K562 (cell line): ENCODE data around the gene PEX6. TPM values are rescaled to one million over a fixed set of nuclear protein-coding genes. Genes with fewer than 3 reads are reported as not detected.

Source experiments
- ATAC-seq: fragments of 200-7000 bp; cut with Tn5 transposase; 3 replicates; pipeline ENCODE4 v1.9.1; 2020; ENCODE audit warnings: moderate library complexity
- BruUV-seq: library from RNA; stranded (reverse); fragments of 400-500 nt; replicated peaks from 2 replicates; lab custom pipeline; 2021; lab: Mats Ljungman, UMichigan
- CTCF ChIA-PET: fragments of 300-600 bp; formaldehyde crosslinking; extraction: SDS; loops from one replicate; lab custom pipeline; 2021; ENCODE audit warnings: low intra/inter-chr PET ratio; lab: Yijun Ruan, JAX
- POLR2A ChIA-PET: fragments of 300-600, 350-650 bp; sonication (Branson Sonifier 250); formaldehyde crosslinking; extraction: SDS; loops from one replicate; lab custom pipeline; 2021; ENCODE audit warnings: antibody characterized with exemption, inconsistent platforms; lab: Yijun Ruan, JAX
- DNase-seq, 4 experiments: peaks; one replicate each; pipeline versions ENCODE4 v3.0.0 to v3.0.0-alpha.2; 2011 to 2018; ENCODE audit warnings: low spot score in 3 of 4, mixed read lengths in 3 of 4; ENCODE audit errors: extremely low read depth in 1 of 4
- FAIRE-seq: peaks from 2 replicates; lab custom pipeline; 2011; peaks lifted over from hg19 to GRCh38; lab: Jason Lieb, UNC
- H2AFZ ChIP-seq: 2 replicates; pipeline ENCODE4 v1.6.0; 2011; ENCODE audit warnings: low read depth, low read length, control low read depth, inconsistent platforms
- H3K27ac ChIP-seq: fragments of 200-600 bp; 3 replicates; pipeline ENCODE4 v1.8.0; 2011; ENCODE audit warnings: low read depth, mild to moderate bottlenecking, control low read depth, inconsistent platforms, low read length, moderate library complexity, mixed read lengths; ENCODE audit errors: extremely low read depth
- H3K27me3 ChIP-seq, 2 experiments: fragments of 300-600 bp in 1 of 2; 2 replicates in 1 of 2; 3 replicates in 1 of 2; pipeline versions ENCODE4 v1.6.0 to v1.8.0; 2011; ENCODE audit warnings: inconsistent platforms in 2 of 2, low read length in 2 of 2, mild to moderate bottlenecking in 1 of 2, mixed read lengths in 1 of 2, moderate library complexity in 1 of 2; ENCODE audit not compliant: control insufficient read depth in 2 of 2, insufficient read depth in 2 of 2
- H3K36me3 ChIP-seq: fragments of 300-600 bp; 3 replicates; pipeline ENCODE4 v1.8.0; 2011; ENCODE audit warnings: mild to moderate bottlenecking, low read length, inconsistent platforms; ENCODE audit not compliant: control insufficient read depth, insufficient read depth
- H3K4me1 ChIP-seq, 2 experiments: fragments of 200-600 bp in 1 of 2; replicated peaks in 1 of 2; 2 replicates in 1 of 2; 3 replicates in 1 of 2; pipeline versions ENCODE4 v1.5.1 to v1.8.0; 2011; ENCODE audit warnings: inconsistent platforms in 2 of 2, low read length in 2 of 2, mild to moderate bottlenecking in 1 of 2, mixed read lengths in 1 of 2, moderate library complexity in 1 of 2; ENCODE audit not compliant: control insufficient read depth in 2 of 2, insufficient read depth in 2 of 2
- H3K4me2 ChIP-seq: 2 replicates; pipeline ENCODE4 v1.6.1; 2011; ENCODE audit warnings: low read length, control low read depth, inconsistent platforms, mixed read lengths; ENCODE audit not compliant: insufficient read depth
- H3K4me3 ChIP-seq: fragments of 200-600 bp; sonication (generic), shearing (Covaris generic); 2 replicates; pipeline ENCODE4 v1.5.1; 2016; ENCODE audit warnings: control low read depth, inconsistent platforms
- H3K79me2 ChIP-seq: fragments of 200-600 bp; 3 replicates; pipeline ENCODE4 v1.8.0; 2011; ENCODE audit warnings: low read length, inconsistent platforms; ENCODE audit not compliant: control insufficient read depth, insufficient read depth
- H3K9ac ChIP-seq, 2 experiments: 2 replicates each; pipeline versions ENCODE4 v1.6.0 to v1.6.1; 2011; ENCODE audit warnings: low read depth in 2 of 2, low read length in 2 of 2, control low read depth in 1 of 2, inconsistent platforms in 1 of 2, mild to moderate bottlenecking in 1 of 2, mixed read lengths in 1 of 2; ENCODE audit not compliant: insufficient read depth in 1 of 2
- H3K9me1 ChIP-seq: one replicate; pipeline ENCODE4 v1.6.0; 2011; ENCODE audit warnings: inconsistent platforms, mild to moderate bottlenecking, low read length, moderate library complexity; ENCODE audit not compliant: control insufficient read depth, insufficient read depth
- H3K9me3 ChIP-seq: replicated peaks from 2 replicates; pipeline ENCODE4 v1.5.1; 2011; ENCODE audit warnings: low read depth, low read length, inconsistent platforms; ENCODE audit not compliant: control insufficient read depth, insufficient read depth
- H4K20me1 ChIP-seq: replicated peaks from 2 replicates; pipeline ENCODE4 v1.6.1; 2011; ENCODE audit warnings: low read length, inconsistent platforms, mixed read lengths; ENCODE audit not compliant: control insufficient read depth, insufficient read depth
- COPS2 ChIP-seq: fragments of 450-650 bp; conservative IDR thresholded peaks from 2 replicates; pipeline ENCODE4 v1.6.1; 2016; ENCODE audit warnings: mild to moderate bottlenecking, moderate library complexity
- E2F3 ChIP-seq: fragments of 250-450 bp; sonication (Bioruptor Pico); IDR thresholded peaks from 2 replicates; pipeline ENCODE4 v1.4.0; 2020; ENCODE audit warnings: mild to moderate bottlenecking
- NELFE ChIP-seq: IDR thresholded peaks from 2 replicates; pipeline ENCODE4 v1.6.1; 2011; ENCODE audit warnings: mild to moderate bottlenecking; ENCODE audit not compliant: insufficient read depth, insufficient read length
- NR1H2 ChIP-seq: sonication (generic); formaldehyde crosslinking; IDR thresholded peaks from 2 replicates; pipeline ENCODE4 v1.4.0; 2020; ENCODE audit warnings: mild to moderate bottlenecking, missing genetic modification reagents
- POLR2AphosphoS2 ChIP-seq: IDR thresholded peaks from 2 replicates; pipeline ENCODE4 v1.6.1; 2012; ENCODE audit warnings: low read length, improper control_type of control experiment
- PRMT5 ChIP-seq: sonication (generic); formaldehyde crosslinking; IDR thresholded peaks from 2 replicates; pipeline ENCODE4 v1.5.0; 2020; ENCODE audit warnings: missing genetic modification reagents
- RAD21 ChIP-seq, 2 experiments: fragments of 250-450 bp in 1 of 2; fragments of 450-650 bp in 1 of 2; sonication (Bioruptor Pico) in 1 of 2; formaldehyde crosslinking in 1 of 2; IDR thresholded peaks in 1 of 2; conservative IDR thresholded peaks in 1 of 2; 2 replicates each; pipeline versions ENCODE4 v1.4.0 to v1.8.0; 2020 to 2022; ENCODE audit warnings: mild to moderate bottlenecking in 2 of 2, moderate library complexity in 1 of 2
- SIX5 ChIP-seq, 2 experiments: IDR thresholded peaks; 2 replicates each; pipeline ENCODE4 v1.6.1; 2011; ENCODE audit warnings: low read length in 2 of 2, borderline replicate concordance in 1 of 2, low read depth in 1 of 2, mild to moderate bottlenecking in 1 of 2, moderate library complexity in 1 of 2; ENCODE audit not compliant: insufficient read depth in 1 of 2
- SPI1 ChIP-seq: IDR thresholded peaks from 2 replicates; pipeline ENCODE4 v1.6.1; 2011; ENCODE audit warnings: low read depth, low read length, control low read depth, borderline replicate concordance
- TBL1XR1 ChIP-seq, 2 experiments: IDR thresholded peaks; 2 replicates each; pipeline ENCODE4 v1.6.1; 2012; ENCODE audit warnings: improper control_type of control experiment in 2 of 2, low read length in 2 of 2, mild to moderate bottlenecking in 1 of 2
- ZNF717 ChIP-seq: fragments of 250-450 bp; sonication (Bioruptor Pico); IDR thresholded peaks from 2 replicates; pipeline ENCODE4 v1.5.0; 2021
- WGBS: fragments of 100-300 bp; shearing (Covaris generic); methylation state at CpG from one replicate; pipeline ENCODE4 v1.1.6; 2016; ENCODE audit warnings: low coverage, mixed read lengths; ENCODE audit not compliant: insufficient coverage; ENCODE audit errors: missing lambda C conversion rate; 5-methylcytosine and 5-hydroxymethylcytosine counted together
- in situ Hi-C: fragments of 300-500 bp; cut with MboI; formaldehyde crosslinking; loops from 4 replicates; pipeline ENCODE4 v1.15.0; 2018; ENCODE audit warnings: inconsistent platforms, mixed read lengths
- intact Hi-C: fragments of 100-400 bp; cut with micrococcal nuclease; formaldehyde crosslinking; loops from 2 replicates; pipeline ENCODE4 v1.14.2; 2022
- polyA plus RNA-seq, 8 experiments: library from polyadenylated mRNA; depleted of rRNA in 4 of 8; stranded (reverse) in 5 of 8; unstranded in 3 of 8; fragments of >200 nt; fragmentation: Nextera tagmentation in 2 of 8; fragmentation: Illumina TruSeq in 1 of 8; extraction: Ambion mirVana in 2 of 8; extraction: Trizol in 1 of 8; gene quantifications; 2 replicates each; pipeline versions ENCODE4 v1.2.1 to v1.2.3, GENCODE V29; 2011 to 2014; ENCODE audit warnings: inconsistent platforms in 1 of 8, missing spikeins in 1 of 8
- total RNA-seq, 7 experiments: library from RNA; depleted of rRNA in 6 of 7; stranded (reverse); fragments of >200 nt in 6 of 7; fragmentation: Illumina TruSeq in 2 of 7; extraction: Trizol in 2 of 7; gene quantifications; 2 replicates each; pipeline versions ENCODE4 v1.2.1 to v1.2.3, GENCODE V29; 2011 to 2021; ENCODE audit warnings: low replicate concordance in 1 of 7

PEX6 gene
- total and polyA plus RNA-seq, 9 of the 15 experiments (the other 6 are each of a cell fraction or from before 2014, with no cell fraction given): 0.17 to 20.8 (median 6.9) TPM

DNA sequence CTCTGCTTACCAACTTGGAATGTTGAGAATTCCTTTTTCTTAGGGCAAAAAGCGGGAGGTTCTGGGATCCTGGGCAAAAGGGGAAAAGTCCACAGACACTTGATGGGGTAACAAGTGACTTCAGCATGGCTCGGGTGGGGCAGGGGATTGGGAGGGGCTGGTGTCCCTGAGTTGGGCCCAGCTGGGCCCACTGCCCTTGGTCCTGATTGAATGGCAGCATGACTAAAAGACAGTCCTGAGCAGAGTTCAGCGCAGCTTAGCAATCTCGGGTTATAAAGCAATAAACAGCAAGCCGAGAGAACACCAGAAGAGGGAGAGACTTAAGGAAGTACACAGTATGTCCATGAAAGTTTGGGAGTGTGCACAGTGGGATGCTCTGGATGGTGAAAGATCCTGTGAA lies 10.9 kb upstream of the PEX6 start:
- ChIA-PET CTCF (no interaction called here), POLR2A (interaction anchor here (1.2 kb wide), 1 partner anchor 184 kb away, joined by 3 read pairs; no protein-coding TSS in a partner anchor)
- TF ChIP-seq SPI1 (no peak), SIX5 (IDR thresholded peaks at IDR 0.05; ENCODE audit: borderline replicate concordance in 1 of 2, insufficient read depth in 1 of 2, low read depth in 1 of 2, low read length in 2 of 2) (no peak), NR1H2 (CRISPR knock-in tag) (no peak), TBL1XR1 (IDR thresholded peaks at IDR 0.05; ENCODE audit: low read length in 2 of 2) (no peak), RAD21 (CRISPR knock-in tag; conservative IDR thresholded peaks at IDR 0.05 in 1 of 2, IDR thresholded peaks at IDR 0.05 in 1 of 2) (no peak), PRMT5 (CRISPR knock-in tag) (no peak), NELFE (no peak), ZNF717 (CRISPR knock-in tag) (no peak), COPS2 (no peak), POLR2AphosphoS2 (no peak), E2F3 (no peak)
- Histone ChIP-seq H3K36me3 (peaks cover 45% of the 10 kb centered on the region), H3K4me1 (peaks cover 27 to 30% of the 10 kb centered on the region in 2 experiments), H2AFZ (no peak overlapping the region), H3K4me3 (no peak overlapping the region), H3K9me1 (peaks cover 12% of the 10 kb centered on the region), H3K27me3 (no peaks in the 10 kb centered on the region), H3K79me2 (peaks cover 26% of the 10 kb centered on the region), H3K4me2 (no peak overlapping the region), H3K27ac (no peak overlapping the region), H3K9ac (no peak overlapping the region), H3K9me3 (no peaks in the 10 kb centered on the region), H4K20me1 (peaks cover 11% of the 10 kb centered on the region)
- intact Hi-C loops (no loop called here), in situ Hi-C loops (no loop called here)
- BruUV-seq: no TSS peak
- ATAC-seq: no peak
- no peak for FAIRE-seq
- DNase-seq: no peak
- WGBS: 78% methylated on average over 5 of the region's 5 CpGs
